GM18517 (cell line): Measurements from ENCODE around the gene GMPR2.

Experiments
- ATAC-seq: cut with Tn5 transposase; IDR thresholded peaks from one replicate; pipeline ENCODE4 v1.9.1; 2021; ENCODE audit warnings: mild to moderate bottlenecking, moderate library complexity; ENCODE audit not compliant: unreplicated experiment

GMPR2 gene

GRCh38 chr14:24282736-24283135 lies 50.0 kb downstream of the GMPR2 start:
- ATAC-seq, result no peak

DNA sequence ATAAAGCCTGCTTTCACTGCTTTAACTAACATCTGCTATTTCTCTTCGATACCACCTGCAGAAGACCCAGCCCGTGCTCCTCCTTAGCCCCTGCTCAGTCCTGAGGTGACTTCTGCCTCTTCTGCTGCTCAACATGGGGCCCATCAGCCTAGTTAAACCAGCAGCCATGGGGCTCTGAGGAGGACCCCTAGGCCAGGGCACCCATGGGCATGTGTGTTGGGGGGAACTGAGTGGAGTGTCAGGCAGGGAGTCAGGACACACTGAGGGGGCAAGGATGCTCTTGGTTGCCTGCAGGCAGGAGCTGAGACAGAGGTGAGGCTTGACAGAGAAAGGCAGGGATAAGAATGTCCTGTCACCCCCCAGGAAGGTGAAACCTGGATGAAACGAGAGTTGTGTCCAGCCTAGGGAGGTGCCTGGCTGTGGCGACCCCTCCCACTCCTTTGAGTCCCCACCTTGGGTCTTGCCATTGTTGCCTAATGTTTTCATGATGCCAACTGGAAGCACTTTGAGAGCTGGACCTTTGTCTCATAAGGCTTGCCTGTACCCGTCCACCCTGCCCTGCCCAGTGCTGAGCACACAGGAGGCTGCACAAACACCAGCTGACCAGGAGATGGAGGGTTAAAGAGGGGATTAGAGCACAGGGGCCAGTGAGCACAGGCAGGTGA lies 51.2 kb downstream of the GMPR2 start:
- no peak for ATAC-seq

- no peak for ATAC-seq
Measured at GRCh38 chr14:24284501-24285035, 51.8 kb downstream of the GMPR2 start.

DNA sequence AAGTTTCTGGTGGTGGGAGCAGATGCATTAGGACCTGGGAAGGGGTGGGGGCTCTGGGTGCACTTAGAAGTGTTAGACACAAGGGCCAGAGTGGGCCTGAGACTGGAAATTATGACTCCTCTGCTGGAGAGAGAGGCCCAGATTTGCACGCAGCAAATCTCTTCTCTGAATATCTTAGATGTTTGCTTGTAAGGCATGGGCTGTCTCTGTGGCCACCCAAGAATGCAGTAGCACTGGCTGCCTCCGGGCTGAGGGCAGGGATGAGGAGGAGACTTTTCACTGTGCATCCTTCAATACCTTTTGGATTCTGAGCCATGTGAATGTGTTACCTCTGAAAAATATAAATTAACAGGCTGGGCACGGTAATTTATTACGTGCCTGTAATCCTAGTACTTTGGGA lies 52.6 kb downstream of the GMPR2 start:
- ATAC-seq, result no peak

DNA sequence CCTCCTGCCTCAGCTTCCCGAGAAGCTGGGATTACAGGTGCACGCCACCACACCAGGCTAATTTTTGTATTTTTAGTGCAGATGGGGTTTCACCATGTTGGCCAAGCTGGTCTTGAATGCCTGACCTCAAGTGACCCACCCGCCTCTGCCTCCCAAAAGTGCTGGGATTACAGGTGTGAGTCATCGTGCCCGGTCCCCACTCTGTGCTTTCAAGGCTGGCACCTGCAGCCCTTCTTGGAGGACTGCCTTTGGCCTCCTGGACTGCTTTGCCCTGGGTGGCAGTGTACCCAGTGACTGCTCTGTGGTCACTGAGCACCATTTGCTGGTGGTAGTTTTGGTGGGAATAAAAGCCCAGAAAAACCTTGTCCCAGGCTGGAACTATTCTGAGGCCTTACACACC lies 54.3 kb downstream of the GMPR2 start:
- ATAC-seq, result no peak
